Measurements from ENCODE around the gene PDGFC. TPM values are rescaled to one million over a fixed set of nuclear protein-coding genes. Genes with fewer than 3 reads are reported as not detected.

PDGFC gene
- total and polyA plus RNA-seq, 8 donors, result 4.9 to 39.8 (median 10.8) TPM

GRCh38 chr4:156827519-156827918 is 144.1 kb downstream of the PDGFC start:
- H3K36me3 ChIP-seq, result no peaks in the 10 kb centered on the region
- no peak overlapping the region for H3K4me3 ChIP-seq
- H3K9me3 ChIP-seq, result no peaks in the 10 kb centered on the region
- no peak overlapping the region for H3K27ac ChIP-seq
- H3K27me3 ChIP-seq, result no peaks in the 10 kb centered on the region
- intact Hi-C loops (cut with DNase I; ENCODE audit: low total_unique reads), result no loop called here
- WGBS, 5 donors, result 70 to 99% (median 95%) methylated on average over 2 of the region's 2 CpGs
- peaks cover 0 to 10% (median 0%) of the 10 kb centered on the region in 4 donors for H3K4me1 ChIP-seq
- DNase-seq, result no peak
- TF ChIP-seq EP300 (IDR thresholded peaks at IDR 0.05) (no peak), POLR2AphosphoS5 (IDR thresholded peaks at IDR 0.05) (no peak), POLR2A (IDR thresholded peaks at IDR 0.05) (no peak)
- TF ChIP-seq, protein P1, sequence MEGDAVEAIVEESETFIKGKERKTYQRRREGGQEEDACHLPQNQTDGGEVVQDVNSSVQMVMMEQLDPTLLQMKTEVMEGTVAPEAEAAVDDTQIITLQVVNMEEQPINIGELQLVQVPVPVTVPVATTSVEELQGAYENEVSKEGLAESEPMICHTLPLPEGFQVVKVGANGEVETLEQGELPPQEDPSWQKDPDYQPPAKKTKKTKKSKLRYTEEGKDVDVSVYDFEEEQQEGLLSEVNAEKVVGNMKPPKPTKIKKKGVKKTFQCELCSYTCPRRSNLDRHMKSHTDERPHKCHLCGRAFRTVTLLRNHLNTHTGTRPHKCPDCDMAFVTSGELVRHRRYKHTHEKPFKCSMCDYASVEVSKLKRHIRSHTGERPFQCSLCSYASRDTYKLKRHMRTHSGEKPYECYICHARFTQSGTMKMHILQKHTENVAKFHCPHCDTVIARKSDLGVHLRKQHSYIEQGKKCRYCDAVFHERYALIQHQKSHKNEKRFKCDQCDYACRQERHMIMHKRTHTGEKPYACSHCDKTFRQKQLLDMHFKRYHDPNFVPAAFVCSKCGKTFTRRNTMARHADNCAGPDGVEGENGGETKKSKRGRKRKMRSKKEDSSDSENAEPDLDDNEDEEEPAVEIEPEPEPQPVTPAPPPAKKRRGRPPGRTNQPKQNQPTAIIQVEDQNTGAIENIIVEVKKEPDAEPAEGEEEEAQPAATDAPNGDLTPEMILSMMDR (IDR thresholded peaks at IDR 0.05), result no peak

GRCh38 chr4:156825074-156825473 is 146.5 kb downstream of the PDGFC start:
- DNase-seq, result no peak
- no peak overlapping the region for H3K27ac ChIP-seq
- no peaks in the 10 kb centered on the region for H3K36me3 ChIP-seq
- H3K27me3 ChIP-seq, result no peaks in the 10 kb centered on the region
- intact Hi-C loops (cut with DNase I; ENCODE audit: low total_unique reads), result no loop called here
- WGBS, 5 donors, result 80 to 93% (median 84%) methylated on average over 4 of the region's 4 CpGs
- no peak overlapping the region for H3K4me3 ChIP-seq
- TF ChIP-seq POLR2A (IDR thresholded peaks at IDR 0.05), result no peak
- TF ChIP-seq, protein P1 (IDR thresholded peaks at IDR 0.05), result no peak
- no peaks in the 10 kb centered on the region for H3K9me3 ChIP-seq
- H3K4me1 ChIP-seq, result peaks cover 0 to 8% (median 0%) of the 10 kb centered on the region in 4 donors

GRCh38 chr4:156824451-156825060 is 147.0 kb downstream of the PDGFC start:
- Histone ChIP-seq H3K27me3 (no peaks in the 10 kb centered on the region), H3K27ac (no peak overlapping the region), H3K36me3 (no peaks in the 10 kb centered on the region), H3K4me1 (peaks cover 0 to 2% (median 0%) of the 10 kb centered on the region in 4 donors), H3K4me3 (no peak overlapping the region), H3K9me3 (no peaks in the 10 kb centered on the region)
- TF ChIP-seq POLR2AphosphoS5 (IDR thresholded peaks at IDR 0.05) (no peak), POLR2A (IDR thresholded peaks at IDR 0.05) (no peak)
- TF ChIP-seq, protein P1 (IDR thresholded peaks at IDR 0.05), result no peak
- DNase-seq, result no peak
- 70 to 89% (median 77%) methylated on average over 2 of the region's 2 CpGs for WGBS, 5 donors
- intact Hi-C loops (cut with DNase I; ENCODE audit: low total_unique reads), result no loop called here

- Histone ChIP-seq H3K36me3 (no peaks in the 10 kb centered on the region), H3K27me3 (no peaks in the 10 kb centered on the region), H3K9me3 (no peaks in the 10 kb centered on the region), H3K4me3 (no peak overlapping the region), H3K27ac (no peak overlapping the region), H3K4me1 (no peaks in the 10 kb centered on the region)
- 69 to 74% (median 70%) methylated on average over 3 of the region's 3 CpGs for WGBS, 5 donors
- TF ChIP-seq POLR2A (IDR thresholded peaks at IDR 0.05) (no peak), EP300 (IDR thresholded peaks at IDR 0.05) (no peak), POLR2AphosphoS5 (IDR thresholded peaks at IDR 0.05) (no peak)
- TF ChIP-seq, protein P1 (IDR thresholded peaks at IDR 0.05), result no peak
- no peak for DNase-seq
- intact Hi-C loops (cut with DNase I; ENCODE audit: low total_unique reads), result no loop called here
These were observed 150.7 kb downstream of the PDGFC start for GRCh38 chr4:156820931-156821330.

All from stomach (tissue), 9 donors.